HG03565 (cell line): Measurements from ENCODE around the gene TAC3.
"Not testable (repeated sequence)": the region's sequence is repeated elsewhere in the genome, so short reads cannot be mapped to it uniquely, and the experiment has no call there.

Experiments
- ATAC-seq: cut with Tn5 transposase; IDR thresholded peaks from one replicate; pipeline ENCODE4 v1.9.1; 2021; ENCODE audit warnings: mild to moderate bottlenecking, moderate library complexity; ENCODE audit not compliant: unreplicated experiment

The TAC3 gene

DNA sequence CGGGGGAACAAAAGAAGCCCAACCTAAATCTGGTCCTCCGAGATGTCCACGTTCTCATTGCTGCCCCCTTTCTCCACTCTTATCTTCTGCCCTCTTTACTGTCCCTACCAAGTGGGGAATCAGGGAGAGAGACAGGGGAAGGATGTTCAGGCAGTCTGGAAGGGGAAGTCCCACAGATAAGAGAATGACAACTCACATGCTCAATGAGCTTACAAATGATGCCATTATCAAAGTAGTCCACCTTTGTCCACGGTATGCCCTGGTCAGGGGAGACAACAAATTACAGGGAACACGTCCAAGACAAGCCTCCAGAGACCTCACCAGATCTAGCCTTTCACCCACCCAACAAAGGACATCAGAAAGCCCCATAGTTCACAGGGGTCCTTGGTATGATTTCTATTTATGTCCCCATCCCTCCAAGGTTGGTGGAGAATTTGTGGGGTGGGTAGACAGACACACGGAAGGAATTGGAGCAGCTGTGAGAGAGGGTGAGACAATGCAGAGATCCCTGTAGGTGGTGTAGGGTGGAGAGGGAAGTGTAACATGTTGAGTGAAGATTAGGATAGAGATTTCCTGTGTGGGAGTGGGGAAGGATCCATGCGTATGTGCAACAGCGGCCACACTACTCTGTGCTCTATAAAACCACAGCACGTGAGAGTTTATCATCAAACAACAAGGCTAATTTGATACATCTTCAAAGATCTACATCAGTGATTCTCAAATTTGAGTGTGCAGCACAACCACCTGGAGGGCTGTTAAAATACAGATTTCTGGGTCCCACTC is 22.9 kb upstream of the TAC3 start:
- ATAC-seq = no peak

GRCh38 chr12:57037264-57037663 is 20.9 kb upstream of the TAC3 start:
- ATAC-seq = no peak

- ATAC-seq = no peak
Measured at GRCh38 chr12:57033431-57033830, 17.1 kb upstream of the TAC3 start.

DNA sequence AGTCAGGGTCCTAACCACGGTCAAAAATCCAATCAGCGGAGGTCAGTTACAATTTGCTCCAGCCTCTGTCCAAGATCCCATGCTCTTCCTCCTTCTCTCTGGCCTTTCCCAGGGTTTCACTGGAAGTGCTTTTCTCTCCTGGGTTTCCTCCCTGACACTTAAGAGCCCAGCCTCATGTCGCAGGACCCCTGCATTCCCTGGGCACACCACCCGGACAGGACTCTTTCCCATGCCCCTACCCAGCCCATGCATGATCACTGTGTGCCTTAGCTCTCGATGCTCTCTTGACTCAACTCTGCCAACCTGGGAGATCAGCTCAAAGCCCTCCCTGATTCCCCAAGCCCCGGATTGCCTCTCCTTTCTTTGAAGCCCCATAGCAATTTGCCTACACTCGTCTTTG is 15.5 kb upstream of the TAC3 start:
- no peak for ATAC-seq

DNA sequence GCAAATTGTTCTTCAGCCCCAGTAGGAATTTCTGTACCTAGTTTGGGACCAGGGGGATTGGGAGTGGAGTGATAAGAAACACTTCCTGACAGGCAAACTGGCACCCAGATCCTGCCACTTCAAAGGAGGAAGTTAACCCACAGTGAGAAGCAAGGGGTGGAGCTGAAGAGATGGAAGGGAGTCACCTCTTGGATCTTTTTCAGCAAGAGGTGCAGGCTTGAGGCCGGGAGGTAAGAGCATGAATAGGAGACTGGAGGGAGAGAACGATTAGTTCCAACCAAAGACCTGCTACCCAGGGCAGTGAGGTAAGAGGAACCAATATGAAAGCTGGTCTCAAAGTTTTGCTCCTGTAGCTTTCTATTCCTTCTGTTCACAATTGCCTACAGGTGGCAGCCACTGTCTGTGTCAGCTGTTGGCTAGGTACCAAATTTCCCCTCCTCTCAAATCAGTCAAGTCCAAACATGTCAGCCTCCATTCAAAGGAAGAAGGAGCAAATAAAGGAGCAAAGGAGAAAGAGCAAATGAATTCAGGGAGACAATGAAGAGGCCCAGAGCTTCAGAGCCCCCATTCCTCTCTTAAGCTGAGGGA is 14.9 kb upstream of the TAC3 start:
- no peak for ATAC-seq

GRCh38 chr12:57029457-57029856 is 13.1 kb upstream of the TAC3 start:
- no peak for ATAC-seq

DNA sequence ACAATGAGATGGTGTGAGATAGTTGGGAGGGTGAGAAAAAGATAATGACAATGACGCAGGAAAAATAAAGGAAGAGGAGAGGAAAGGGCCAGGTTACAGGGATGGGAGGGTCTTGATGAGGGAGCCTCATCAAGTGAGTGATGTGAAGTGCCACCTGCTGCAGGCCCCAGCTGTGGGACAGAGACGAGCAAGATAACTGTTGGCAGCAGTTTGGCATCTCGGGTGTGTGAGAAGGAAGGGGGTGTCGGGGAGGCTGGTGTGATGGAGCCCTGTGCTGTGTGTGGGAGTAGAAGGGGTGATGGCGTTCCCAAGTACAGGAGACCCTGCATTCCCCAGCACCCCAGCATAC is 11.4 kb upstream of the TAC3 start:
- ATAC-seq = no peak

DNA sequence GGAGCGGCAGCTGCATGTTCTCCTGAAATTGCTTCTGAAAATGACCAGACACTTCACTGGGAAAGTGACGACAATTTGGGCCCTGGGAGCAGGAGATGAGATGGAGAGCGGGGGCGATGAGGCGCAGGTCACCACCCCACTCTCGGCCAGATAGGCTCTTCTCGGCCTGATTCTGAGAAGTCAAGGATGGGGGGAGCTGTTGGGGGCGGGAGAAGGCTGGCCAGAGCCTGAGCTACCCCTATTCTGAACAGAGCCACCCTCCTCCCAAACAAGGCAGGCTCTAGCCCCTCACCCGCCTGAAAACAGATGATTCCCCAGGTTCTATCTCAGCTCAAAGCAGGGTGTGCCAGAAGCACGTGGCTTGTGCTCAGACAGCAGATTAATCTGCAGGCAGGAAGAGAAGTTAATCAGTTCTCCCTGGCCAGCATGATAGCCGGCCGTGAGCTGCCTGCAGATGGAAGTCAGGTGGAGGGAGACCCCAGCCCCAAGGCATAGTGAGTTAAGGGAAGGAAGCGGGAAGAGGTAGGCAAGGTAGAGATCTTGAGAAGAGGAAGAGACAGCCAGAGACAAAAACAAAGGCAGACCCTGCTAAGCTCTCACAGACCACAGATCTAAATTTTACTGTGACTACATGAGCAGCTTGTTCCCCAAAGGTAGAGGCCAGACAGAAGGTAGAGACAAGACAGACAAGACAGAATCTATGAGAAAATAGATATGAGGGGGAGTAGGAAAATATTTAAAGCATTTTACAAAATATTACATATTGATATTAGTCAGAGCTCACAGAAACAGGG is 10.9 kb upstream of the TAC3 start:
- no peak for ATAC-seq

- no peak for ATAC-seq
Measured at GRCh38 chr12:57025196-57025595, 8.9 kb upstream of the TAC3 start.

DNA sequence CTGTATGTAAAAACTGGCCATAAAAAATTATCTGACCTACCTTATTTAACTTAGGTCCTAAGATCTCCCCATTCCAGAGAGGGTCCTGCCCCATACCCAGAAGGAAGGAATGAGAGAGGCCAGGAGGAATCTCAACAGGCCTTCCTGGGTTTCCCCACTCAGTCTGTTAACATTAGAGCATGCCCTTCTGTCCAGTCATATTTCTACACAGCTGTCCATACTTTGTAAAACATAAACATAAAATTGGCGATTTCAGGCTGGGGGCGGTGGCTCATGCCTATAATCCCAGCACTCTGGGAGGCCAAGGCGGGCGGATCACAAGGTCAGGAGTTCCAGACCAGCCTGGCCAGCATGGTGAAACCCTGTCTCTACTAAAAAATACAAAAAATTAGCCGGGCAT is 6.0 kb upstream of the TAC3 start:
- not testable (repeated sequence) for ATAC-seq

- no peak for ATAC-seq
Measured at GRCh38 chr12:57019983-57020719, 3.8 kb upstream of the TAC3 start.

GRCh38 chr12:57018906-57019305 is 2.6 kb upstream of the TAC3 start:
- no peak for ATAC-seq

GRCh38 chr12:57018353-57018752 is 2.0 kb upstream of the TAC3 start:
- not testable (repeated sequence) for ATAC-seq

- ATAC-seq = peak; percentile 41
Measured at GRCh38 chr12:57012600-57013465, 3.5 kb downstream of the TAC3 start.

DNA sequence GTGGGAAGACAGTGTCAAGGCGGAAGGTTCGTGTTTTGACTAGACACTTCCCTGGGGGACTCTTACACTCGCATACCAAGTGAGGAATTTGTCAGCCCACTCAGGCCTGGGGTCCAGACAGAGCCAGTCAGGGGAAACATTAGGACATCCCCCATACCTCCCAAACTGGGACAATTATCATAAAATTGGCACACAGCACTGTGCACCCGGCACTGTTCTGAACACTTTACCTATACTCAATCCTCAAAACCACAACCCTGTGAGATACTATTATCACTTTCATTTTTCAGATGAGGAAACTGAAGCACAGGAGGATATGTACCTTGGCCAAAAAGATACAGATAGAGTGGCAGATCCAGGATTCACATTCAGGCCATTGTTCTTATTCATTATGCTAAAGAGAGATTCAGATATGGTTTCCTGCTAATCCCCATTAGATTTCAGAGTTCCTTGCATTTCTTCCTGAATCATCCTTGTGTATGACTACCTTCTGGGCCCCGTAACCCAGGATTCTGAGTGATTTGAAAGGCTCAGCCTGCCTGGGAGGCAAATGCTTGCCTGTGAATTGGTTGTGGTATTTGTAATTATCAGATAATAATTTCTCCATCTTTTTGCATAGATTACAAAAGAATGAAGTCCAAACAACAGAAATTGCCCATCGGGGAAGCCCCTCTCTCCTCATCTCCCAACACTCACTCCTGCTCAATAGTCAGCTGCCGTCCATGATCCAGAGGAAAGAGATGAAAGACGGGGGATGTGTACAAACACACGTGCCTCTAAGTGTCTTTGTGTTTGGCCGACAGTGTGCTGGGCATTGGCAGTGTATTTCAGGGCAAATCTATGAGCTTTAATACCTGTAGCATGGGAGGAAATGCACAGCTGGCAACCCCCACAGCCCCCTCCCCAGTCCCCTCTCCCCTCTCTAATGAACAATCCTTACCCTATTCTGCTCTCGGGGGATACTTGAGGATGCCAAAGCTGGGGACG is 4.6 kb downstream of the TAC3 start:
- peak; percentile 48 for ATAC-seq

DNA sequence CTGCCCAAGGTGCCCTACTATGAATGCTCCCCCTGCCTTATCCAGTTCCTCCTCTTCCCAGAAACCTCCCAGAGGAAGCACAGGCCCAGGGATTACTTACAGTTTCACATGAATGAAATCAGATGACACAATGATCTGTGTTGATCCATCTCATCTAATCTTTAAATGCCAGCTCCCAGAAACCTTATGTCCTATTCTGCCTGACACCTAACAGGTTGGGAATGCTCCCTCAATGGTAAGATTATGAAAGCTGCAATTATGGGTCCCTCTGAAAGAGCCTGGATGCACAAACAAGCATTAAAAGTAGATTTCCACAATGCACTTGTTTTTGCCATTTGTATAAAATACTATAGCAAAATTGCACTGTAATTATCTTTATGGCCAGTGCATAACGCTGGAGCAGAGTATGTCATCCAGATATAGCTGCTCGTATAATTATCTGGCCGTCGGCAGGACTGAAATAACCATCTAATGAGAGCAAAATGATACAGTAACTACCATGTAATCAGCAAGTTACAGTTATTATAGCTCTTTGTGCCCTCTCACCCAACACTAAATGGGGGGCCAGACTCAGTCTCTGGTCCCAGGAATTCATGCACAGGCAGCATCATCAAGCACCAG is 5.6 kb downstream of the TAC3 start:
- no peak for ATAC-seq

DNA sequence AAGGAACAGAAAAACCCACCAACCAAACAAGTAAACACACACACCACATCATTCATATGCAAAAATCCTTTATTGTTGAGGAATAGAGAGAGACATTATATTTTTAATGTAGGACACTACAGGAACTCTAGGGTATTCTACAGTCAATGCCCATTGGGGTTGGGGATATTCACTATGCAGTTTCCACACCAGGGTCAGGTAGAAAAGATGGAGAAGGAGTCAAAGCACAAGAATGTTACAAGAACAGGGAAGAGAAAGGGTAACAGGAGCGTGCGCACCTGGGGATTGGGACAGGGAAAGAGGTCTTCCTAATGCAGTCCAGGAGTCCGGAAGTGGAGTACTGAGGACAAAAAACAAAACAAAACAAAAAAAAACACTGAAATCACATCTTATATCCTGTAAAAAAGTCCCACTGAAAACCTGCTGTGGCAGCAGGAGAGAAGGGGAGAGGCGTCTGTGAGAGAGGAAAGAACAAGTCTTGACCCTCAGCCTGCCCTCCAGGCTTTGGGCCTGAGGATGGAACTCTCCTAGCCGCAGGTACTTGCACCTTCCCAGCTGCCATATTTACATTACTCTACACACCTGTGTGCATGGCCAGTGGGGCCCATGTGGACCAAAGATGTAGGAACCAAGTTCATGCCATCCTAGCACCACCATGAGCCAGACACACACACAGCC is 6.2 kb downstream of the TAC3 start:
- no peak for ATAC-seq

DNA sequence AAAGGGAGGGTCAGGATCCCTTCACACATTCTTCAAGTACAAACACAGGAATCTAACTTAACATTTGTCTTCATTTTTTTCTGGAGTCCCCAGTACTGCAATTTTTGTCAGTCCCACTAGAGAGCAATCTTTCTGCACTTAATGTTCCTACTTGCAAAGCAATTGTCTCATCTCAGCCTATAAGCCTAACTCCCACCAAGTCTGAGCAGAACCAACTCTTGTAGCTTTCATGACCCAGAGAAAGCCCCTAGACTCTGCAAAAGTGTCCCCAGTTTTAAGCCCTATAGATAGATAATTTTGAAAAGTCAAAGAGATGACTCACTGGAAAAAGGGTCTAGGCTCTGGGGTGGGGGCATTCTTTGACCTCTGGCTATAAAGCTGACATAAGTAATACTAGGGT is 8.2 kb downstream of the TAC3 start:
- ATAC-seq = no peak
